IMR-90 (cell line): Measurements from ENCODE around the gene MPPED1. TPM values are rescaled to one million over a fixed set of nuclear protein-coding genes. Genes with fewer than 3 reads are reported as not detected.

Experiments used
- ATAC-seq: fragments of 200-7000 bp; cut with Tn5 transposase; 2 replicates; pipeline ENCODE4 v1.9.1; 2020; ENCODE audit warnings: low read depth, mild to moderate bottlenecking, moderate library complexity
- BruUV-seq: library from RNA; stranded (reverse); fragments of 400-500 nt; replicated peaks from 2 replicates; lab custom pipeline; 2021; lab: Mats Ljungman, UMichigan
- CTCF ChIA-PET: fragments of 300-600 bp; formaldehyde crosslinking; extraction: SDS; loops from one replicate; lab custom pipeline; 2021; ENCODE audit warnings: antibody characterized with exemption; lab: Yijun Ruan, JAX
- POLR2A ChIA-PET: fragments of 300-600 bp; sonication (Branson Sonifier 250); formaldehyde crosslinking; loops from one replicate; lab custom pipeline; 2022; ENCODE audit warnings: antibody characterized with exemption; ENCODE audit not compliant: unreplicated experiment; lab: Charles Lee
- DNase-seq: peaks from one replicate; pipeline ENCODE4 v3.0.0; 2013
- H2AFZ ChIP-seq: replicated peaks from 2 replicates; pipeline ENCODE3; 2013; ENCODE audit warnings: low read length, mild to moderate bottlenecking; ENCODE audit not compliant: poor library complexity
- H2AK5ac ChIP-seq: 2 replicates; pipeline ENCODE4 v1.6.1; 2013; ENCODE audit warnings: low read depth, low read length, inconsistent platforms
- H2AK9ac ChIP-seq: replicated peaks from 2 replicates; pipeline ENCODE3; 2013; ENCODE audit warnings: mild to moderate bottlenecking, low read depth, low read length, moderate library complexity; ENCODE audit not compliant: poor library complexity
- H2BK120ac ChIP-seq: 2 replicates; pipeline ENCODE4 v1.6.1; 2013; ENCODE audit warnings: low read depth, low read length, inconsistent platforms
- H2BK15ac ChIP-seq: 3 replicates; pipeline ENCODE4 v1.6.1; 2013; ENCODE audit warnings: low read depth, low read length, inconsistent platforms
- H2BK20ac ChIP-seq: 2 replicates; pipeline ENCODE4 v1.6.1; 2013; ENCODE audit warnings: low read depth, mild to moderate bottlenecking, inconsistent platforms, low read length, moderate library complexity
- H2BK5ac ChIP-seq: 2 replicates; pipeline ENCODE4 v1.6.1; 2013; ENCODE audit warnings: mild to moderate bottlenecking, low read depth, low read length, inconsistent platforms; ENCODE audit not compliant: poor library complexity, severe bottlenecking
- H3K14ac ChIP-seq: replicated peaks from 2 replicates; pipeline ENCODE4 v1.6.1; 2013; ENCODE audit warnings: low read depth, low read length, inconsistent platforms
- H3K18ac ChIP-seq: 2 replicates; pipeline ENCODE4 v1.6.1; 2013; ENCODE audit warnings: low read depth, low read length, control low read depth
- H3K23ac ChIP-seq: 2 replicates; pipeline ENCODE4 v1.6.1; 2013; ENCODE audit warnings: low read depth, low read length, inconsistent platforms
- H3K27ac ChIP-seq: 2 replicates; pipeline ENCODE4 v1.5.1; 2013; ENCODE audit warnings: mild to moderate bottlenecking, control low read depth, low read length; ENCODE audit not compliant: insufficient read depth
- H3K27me3 ChIP-seq: 2 replicates; pipeline ENCODE4 v1.6.1; 2013; ENCODE audit warnings: low read length; ENCODE audit not compliant: control insufficient read depth, insufficient read depth
- H3K36me3 ChIP-seq: 2 replicates; pipeline ENCODE4 v1.6.1; 2013; ENCODE audit warnings: low read length, mixed read lengths; ENCODE audit not compliant: control insufficient read depth, insufficient read depth
- H3K4ac ChIP-seq: 2 replicates; pipeline ENCODE4 v1.6.1; 2013; ENCODE audit warnings: low read depth, low read length, inconsistent platforms
- H3K4me1 ChIP-seq: 2 replicates; pipeline ENCODE4 v1.6.1; 2013; ENCODE audit warnings: low read length, mixed read lengths; ENCODE audit not compliant: control insufficient read depth, insufficient read depth
- H3K4me2 ChIP-seq: 2 replicates; pipeline ENCODE4 v1.6.1; 2013; ENCODE audit warnings: low read depth, mild to moderate bottlenecking, control low read depth, low read length, moderate library complexity
- H3K4me3 ChIP-seq: 2 replicates; pipeline ENCODE4 v1.5.1; 2013; ENCODE audit warnings: low read depth, mild to moderate bottlenecking, control low read depth, low read length, moderate library complexity; ENCODE audit not compliant: insufficient read depth
- H3K56ac ChIP-seq: 2 replicates; pipeline ENCODE4 v1.6.1; 2013; ENCODE audit warnings: low read length, inconsistent platforms; ENCODE audit not compliant: insufficient read depth; ENCODE audit errors: extremely low read depth
- H3K79me1 ChIP-seq, 2 experiments: 2 replicates each; pipeline ENCODE4 v1.6.1; 2013; ENCODE audit warnings: low read length in 2 of 2, inconsistent platforms in 1 of 2, low read depth in 1 of 2
- H3K9ac ChIP-seq: 2 replicates; pipeline ENCODE4 v1.6.1; 2013; ENCODE audit warnings: low read depth, low read length, control low read depth
- H3K9me1 ChIP-seq: 2 replicates; pipeline ENCODE4 v1.6.1; 2013; ENCODE audit warnings: low read length, inconsistent platforms; ENCODE audit not compliant: insufficient read depth
- H3K9me3 ChIP-seq: 2 replicates; pipeline ENCODE4 v1.6.1; 2013; ENCODE audit warnings: low read length; ENCODE audit not compliant: control insufficient read depth, insufficient read depth
- H4K20me1 ChIP-seq: 2 replicates; pipeline ENCODE4 v1.6.1; 2013; ENCODE audit warnings: low read length, inconsistent platforms; ENCODE audit not compliant: insufficient read depth
- H4K5ac ChIP-seq: 2 replicates; pipeline ENCODE4 v1.6.1; 2013; ENCODE audit warnings: mild to moderate bottlenecking, low read depth, low read length, control low read depth
- H4K8ac ChIP-seq, 2 experiments: 2 replicates each; pipeline ENCODE4 v1.6.1; 2013; ENCODE audit warnings: low read depth in 2 of 2, low read length in 2 of 2, control low read depth in 1 of 2, inconsistent platforms in 1 of 2
- H4K91ac ChIP-seq: 2 replicates; pipeline ENCODE4 v1.6.1; 2013; ENCODE audit warnings: low read depth, low read length, inconsistent platforms; ENCODE audit not compliant: insufficient read depth
- BHLHE40 ChIP-seq: fragments of 150-350 bp; IDR thresholded peaks from 2 replicates; pipeline ENCODE4 v1.6.1; 2016; ENCODE audit warnings: mild to moderate bottlenecking, low read depth, low read length
- CEBPB ChIP-seq: IDR thresholded peaks from 2 replicates; pipeline ENCODE4 v1.6.1; 2012; ENCODE audit warnings: low read depth, low read length, improper control_type of control experiment
- CHD1 ChIP-seq: IDR thresholded peaks from 2 replicates; pipeline ENCODE4 v1.6.1; 2012; ENCODE audit warnings: low read depth, low read length, improper control_type of control experiment
- FOS ChIP-seq: fragments of 150-350 bp; IDR thresholded peaks from 2 replicates; pipeline ENCODE4 v1.6.1; 2016; ENCODE audit warnings: low read depth, low read length
- MAFK ChIP-seq: IDR thresholded peaks from 2 replicates; pipeline ENCODE4 v1.6.1; 2012; ENCODE audit warnings: low read depth, low read length, improper control_type of control experiment
- MAZ ChIP-seq: IDR thresholded peaks from 2 replicates; pipeline ENCODE4 v1.6.1; 2012; ENCODE audit warnings: low read depth, mild to moderate bottlenecking, low read length, improper control_type of control experiment, moderate library complexity, borderline replicate concordance
- MXI1 ChIP-seq: IDR thresholded peaks from 2 replicates; pipeline ENCODE4 v1.6.1; 2012; ENCODE audit warnings: low read depth, mild to moderate bottlenecking, low read length, moderate library complexity, borderline replicate concordance
- NFE2L2 ChIP-seq: fragments of 150-350 bp; IDR thresholded peaks from 2 replicates; pipeline ENCODE4 v1.6.1; 2016; ENCODE audit warnings: low read depth, mild to moderate bottlenecking, low read length
- POLR2A ChIP-seq: IDR thresholded peaks from 2 replicates; pipeline ENCODE4 v1.6.1; 2012; ENCODE audit warnings: mild to moderate bottlenecking, low read depth, low read length
- RAD21 ChIP-seq: IDR thresholded peaks from 2 replicates; pipeline ENCODE4 v1.6.1; 2012; ENCODE audit warnings: low read length, improper control_type of control experiment
- RCOR1 ChIP-seq: IDR thresholded peaks from 2 replicates; pipeline ENCODE4 v1.6.1; 2012; ENCODE audit warnings: mild to moderate bottlenecking, low read length, improper control_type of control experiment; ENCODE audit not compliant: insufficient replicate concordance
- RFX5 ChIP-seq: IDR thresholded peaks from 2 replicates; pipeline ENCODE4 v1.8.0; 2012; ENCODE audit warnings: low read depth, mild to moderate bottlenecking, low read length, moderate library complexity
- SMC3 ChIP-seq: fragments of 150-350 bp; IDR thresholded peaks from 2 replicates; pipeline ENCODE4 v1.6.1; 2016; ENCODE audit warnings: low read depth, mild to moderate bottlenecking, antibody characterized with exemption, low read length, moderate library complexity
- WGBS, 2 experiments: methylation state at CpG; one replicate each; pipeline versions ENCODE4 v1.1.5 to v1.1.7; 2013; ENCODE audit warnings: missing lambda C conversion rate in 2 of 2; ENCODE audit not compliant: insufficient read length in 1 of 2; ENCODE audit errors: extremely low coverage in 2 of 2; 5-methylcytosine and 5-hydroxymethylcytosine counted together
- dilution Hi-C: fragments of 300-500 bp; cut with HindIII; formaldehyde crosslinking; loops from one replicate; pipeline ENCODE4 v1.14.3; 2018; ENCODE audit warnings: low sequenced_read_pairs; ENCODE audit not compliant: unreplicated experiment
- in situ Hi-C: fragments of 300-500 bp; cut with MboI; formaldehyde crosslinking; loops from 3 replicates; pipeline ENCODE4 v1.14.3; 2019; ENCODE audit warnings: low sequenced_read_pairs, inconsistent platforms, mixed read lengths
- intact Hi-C: fragments of 100-400 bp; cut with micrococcal nuclease; formaldehyde crosslinking; loops from 2 replicates; pipeline ENCODE4 v1.10.0; 2022
- polyA plus RNA-seq, 3 experiments: library from polyadenylated mRNA; depleted of rRNA; stranded (reverse); fragments of >200 nt; gene quantifications; 2 replicates each; pipeline ENCODE4 v1.2.3, GENCODE V29; 2012; ENCODE audit warnings: low replicate concordance in 1 of 3
- total RNA-seq: library from RNA; depleted of rRNA; stranded (reverse); fragments of >200 nt; gene quantifications from 2 replicates; pipeline ENCODE4 v1.2.3, GENCODE V29; 2012
- TF ChIP-seq, protein P1 (sequence below): fragments of 150-350 bp; IDR thresholded peaks from 2 replicates; pipeline ENCODE4 v1.6.1; 2017; ENCODE audit warnings: mild to moderate bottlenecking, antibody characterized with exemption, low read length, low read depth
- TF ChIP-seq, protein P2 (sequence below): conservative IDR thresholded peaks from 2 replicates; pipeline ENCODE4 v1.5.1; 2012; ENCODE audit warnings: mild to moderate bottlenecking, low read depth, low read length, improper control_type of control experiment
- TF ChIP-seq, protein P3 (sequence below): fragments of 150-350 bp; IDR thresholded peaks from 2 replicates; pipeline ENCODE4 v1.6.1; 2016; ENCODE audit warnings: low read depth, mild to moderate bottlenecking, low read length, moderate library complexity, borderline replicate concordance

MPPED1 gene
- total and polyA plus RNA-seq, 2 of the 4 experiments (the other 2 are of a cell fraction) = not detected

DNA sequence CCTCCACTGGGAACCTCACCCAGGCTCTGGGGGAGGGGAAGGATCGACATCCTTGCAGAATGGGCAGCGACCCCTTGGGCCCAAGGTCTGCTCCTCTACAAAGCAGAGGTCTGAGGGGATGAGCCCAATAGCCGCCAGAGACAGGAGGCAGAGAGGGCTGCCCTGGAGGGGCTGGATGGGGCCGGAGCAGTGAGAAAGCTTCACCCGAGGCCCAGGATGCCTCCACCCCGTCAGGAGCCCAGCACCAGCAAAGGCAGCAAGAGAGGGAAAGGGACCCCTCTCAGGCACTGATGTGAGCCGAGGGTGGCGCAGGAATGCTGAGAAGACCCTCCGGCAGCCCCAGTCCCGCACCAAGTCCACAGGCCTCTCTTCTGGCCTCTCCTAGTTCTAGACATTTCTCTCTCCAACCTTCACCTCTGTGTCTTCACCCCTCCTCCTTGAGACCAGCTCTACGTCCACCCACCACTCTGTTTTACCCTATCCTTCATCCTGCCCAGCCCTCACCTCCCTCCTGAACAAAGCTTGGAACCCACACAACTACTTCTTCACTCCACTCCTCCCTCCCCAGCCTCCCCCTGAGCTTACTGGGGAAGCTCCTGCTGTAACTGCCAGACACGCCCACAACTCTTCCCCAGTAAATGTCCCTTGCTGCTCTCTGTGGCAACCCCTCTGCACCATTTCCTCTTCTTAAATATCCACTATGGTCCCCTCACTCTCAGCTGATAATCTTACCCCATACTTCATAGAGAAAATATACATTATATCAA is 131.9 kb downstream of the MPPED1 start:
- Histone ChIP-seq H2AFZ (no peak overlapping the region), H3K14ac (no peak overlapping the region), H3K4me3 (no peak overlapping the region), H3K23ac (no peak overlapping the region), H3K9me1 (no peaks in the 10 kb centered on the region), H3K56ac (no peak overlapping the region), H3K4me1 (no peaks in the 10 kb centered on the region), H4K91ac (no peak overlapping the region), H3K9ac (no peak overlapping the region), H3K27me3 (no peaks in the 10 kb centered on the region; the same call in 1 of the 2 replicates), H4K8ac (no peak overlapping the region), H3K27ac (no peak overlapping the region), H2BK15ac (no peak overlapping the region), H2AK9ac (no peak overlapping the region), H2BK5ac (no peak overlapping the region), H3K9me3 (no peaks in the 10 kb centered on the region), H3K18ac (no peak overlapping the region), H3K79me1 (no peaks in the 10 kb centered on the region), H3K36me3 (no peaks in the 10 kb centered on the region), H3K4me2 (no peak overlapping the region), H3K4ac (no peak overlapping the region), H2BK20ac (no peak overlapping the region), H4K20me1 (no peaks in the 10 kb centered on the region), H2BK120ac (no peak overlapping the region), H2AK5ac (no peak overlapping the region), H4K5ac (no peak overlapping the region)
- no peak for DNase-seq
- TF ChIP-seq SMC3 (no peak), RAD21 (no peak), RCOR1 (no peak), CHD1 (no peak), NFE2L2 (no peak), MAZ (no peak), MAFK (no peak), FOS (no peak), CEBPB (no peak), RFX5 (no peak), MXI1 (no peak), POLR2A (no peak), BHLHE40 (no peak)
- TF ChIP-seq, protein P1, sequence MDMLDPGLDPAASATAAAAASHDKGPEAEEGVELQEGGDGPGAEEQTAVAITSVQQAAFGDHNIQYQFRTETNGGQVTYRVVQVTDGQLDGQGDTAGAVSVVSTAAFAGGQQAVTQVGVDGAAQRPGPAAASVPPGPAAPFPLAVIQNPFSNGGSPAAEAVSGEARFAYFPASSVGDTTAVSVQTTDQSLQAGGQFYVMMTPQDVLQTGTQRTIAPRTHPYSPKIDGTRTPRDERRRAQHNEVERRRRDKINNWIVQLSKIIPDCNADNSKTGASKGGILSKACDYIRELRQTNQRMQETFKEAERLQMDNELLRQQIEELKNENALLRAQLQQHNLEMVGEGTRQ = no peak
- TF ChIP-seq, protein P2, sequence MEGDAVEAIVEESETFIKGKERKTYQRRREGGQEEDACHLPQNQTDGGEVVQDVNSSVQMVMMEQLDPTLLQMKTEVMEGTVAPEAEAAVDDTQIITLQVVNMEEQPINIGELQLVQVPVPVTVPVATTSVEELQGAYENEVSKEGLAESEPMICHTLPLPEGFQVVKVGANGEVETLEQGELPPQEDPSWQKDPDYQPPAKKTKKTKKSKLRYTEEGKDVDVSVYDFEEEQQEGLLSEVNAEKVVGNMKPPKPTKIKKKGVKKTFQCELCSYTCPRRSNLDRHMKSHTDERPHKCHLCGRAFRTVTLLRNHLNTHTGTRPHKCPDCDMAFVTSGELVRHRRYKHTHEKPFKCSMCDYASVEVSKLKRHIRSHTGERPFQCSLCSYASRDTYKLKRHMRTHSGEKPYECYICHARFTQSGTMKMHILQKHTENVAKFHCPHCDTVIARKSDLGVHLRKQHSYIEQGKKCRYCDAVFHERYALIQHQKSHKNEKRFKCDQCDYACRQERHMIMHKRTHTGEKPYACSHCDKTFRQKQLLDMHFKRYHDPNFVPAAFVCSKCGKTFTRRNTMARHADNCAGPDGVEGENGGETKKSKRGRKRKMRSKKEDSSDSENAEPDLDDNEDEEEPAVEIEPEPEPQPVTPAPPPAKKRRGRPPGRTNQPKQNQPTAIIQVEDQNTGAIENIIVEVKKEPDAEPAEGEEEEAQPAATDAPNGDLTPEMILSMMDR = no peak
- TF ChIP-seq, protein P3, sequence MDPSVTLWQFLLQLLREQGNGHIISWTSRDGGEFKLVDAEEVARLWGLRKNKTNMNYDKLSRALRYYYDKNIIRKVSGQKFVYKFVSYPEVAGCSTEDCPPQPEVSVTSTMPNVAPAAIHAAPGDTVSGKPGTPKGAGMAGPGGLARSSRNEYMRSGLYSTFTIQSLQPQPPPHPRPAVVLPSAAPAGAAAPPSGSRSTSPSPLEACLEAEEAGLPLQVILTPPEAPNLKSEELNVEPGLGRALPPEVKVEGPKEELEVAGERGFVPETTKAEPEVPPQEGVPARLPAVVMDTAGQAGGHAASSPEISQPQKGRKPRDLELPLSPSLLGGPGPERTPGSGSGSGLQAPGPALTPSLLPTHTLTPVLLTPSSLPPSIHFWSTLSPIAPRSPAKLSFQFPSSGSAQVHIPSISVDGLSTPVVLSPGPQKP = no peak
- ChIA-PET CTCF (no interaction called here), POLR2A (no interaction called here)
- in situ Hi-C loops = no loop called here
- no TSS peak for BruUV-seq
- intact Hi-C loops = no loop called here
- dilution Hi-C loops = no loop called here
- WGBS, 2 experiments = 37% methylated on average over 7 of the region's 12 CpGs; no CpG with 5 or more reads in 1 of the 2 experiments
- ATAC-seq = no peak
